Measurements from ENCODE around the gene INPPL1. TPM values are rescaled to one million over a fixed set of nuclear protein-coding genes. Genes with fewer than 3 reads are reported as not detected.
A peak's percentile ranks its signal among the peaks of the same experiment; 100 is the strongest.

INPPL1 gene
- total and polyA plus RNA-seq, 2 of the 13 experiments (the other 11 are each of a cell fraction or from before 2014, with no cell fraction given), result 29.1 to 66.9 TPM

- peak; percentile 70 for TF ChIP-seq ZNF121 (CRISPR knock-in tag; IDR thresholded peaks at IDR 0.05)
- TF ChIP-seq RBM22 (optimal IDR thresholded peaks at IDR 0.05; ENCODE audit: low read length), result no peak
- no peaks in the 10 kb centered on the region for H3K9me3 ChIP-seq (ENCODE audit: low read length)
- in situ Hi-C loops (cut with HindIII; ENCODE audit: extremely low pct_ligation_motif_present, low pct_unique_long_range_greater_than_20kb) (no loop called here), intact Hi-C loops (cut with micrococcal nuclease; ENCODE audit: unreplicated experiment) (no loop called here)
- 0% methylated on average over 2 of the region's 2 CpGs for WGBS (ENCODE audit: low lambda C conversion rate)
- no peak overlapping the region for H3K4me3 ChIP-seq (replicated peaks in 1 of 3; ENCODE audit: insufficient read depth in 1 of 3, low read depth in 2 of 3, low read length in 3 of 3)
- ChIA-PET CTCF (ENCODE audit: low intra/inter-chr PET ratio, low total read pairs) (no interaction called here), POLR2A (no interaction called here)
- ATAC-seq (no peak), FAIRE-seq (no peak), DNase-seq (ENCODE audit: low spot score) (no peak)
- H3K27me3 ChIP-seq (ENCODE audit: control insufficient read depth in 1 of 2, insufficient read depth in 2 of 2, low read length in 2 of 2), result peaks cover 0 to 4% of the 10 kb centered on the region in 2 experiments; a peak in 1 of 5 replicates
- no peak overlapping the region for H3K27ac ChIP-seq (ENCODE audit: extremely low read length, insufficient read depth, low read length)
- H3K4me2 ChIP-seq (ENCODE audit: low read depth, low read length), result no peak overlapping the region
- H4K20me1 ChIP-seq (ENCODE audit: insufficient read depth, low read length), result no peaks in the 10 kb centered on the region
- H3K79me2 ChIP-seq (ENCODE audit: insufficient read depth, low read length), result no peaks in the 10 kb centered on the region
- no peaks in the 10 kb centered on the region for H3K36me3 ChIP-seq (replicated peaks in 1 of 2; ENCODE audit: control insufficient read depth in 1 of 2, insufficient read depth in 2 of 2, low read length in 2 of 2)
- H2AFZ ChIP-seq (ENCODE audit: low read length), result no peak overlapping the region
- no peak overlapping the region for H3K9ac ChIP-seq (ENCODE audit: insufficient read depth, low read depth, low read length)
- no TSS peak for BruUV-seq (replicated peaks)
- peaks cover 8% of the 10 kb centered on the region; the same call in 1 of the 2 replicates for H3K4me1 ChIP-seq (ENCODE audit: insufficient read depth, low read length)
Measured at GRCh38 chr11:72259490-72259889, 34.9 kb downstream of the INPPL1 start.

- BruUV-seq (replicated peaks), result no TSS peak
- CTCF ChIA-PET (ENCODE audit: low intra/inter-chr PET ratio, low total read pairs), result no interaction called here
- intact Hi-C loops (cut with micrococcal nuclease; ENCODE audit: unreplicated experiment), result no loop called here
Measured at GRCh38 chr11:72260574-72260973, 36.0 kb downstream of the INPPL1 start.

More at GRCh38 chr11:72260574-72260973, 36.0 kb downstream of the INPPL1 start:
- DNase-seq (ENCODE audit: low spot score), result no peak
- POLR2A ChIA-PET, result no interaction called here
- ATAC-seq, result no peak
- H3K27me3 ChIP-seq (ENCODE audit: control insufficient read depth in 1 of 2, insufficient read depth in 2 of 2, low read length in 2 of 2), result no peaks in the 10 kb centered on the region
- in situ Hi-C loops (cut with HindIII; ENCODE audit: extremely low pct_ligation_motif_present, low pct_unique_long_range_greater_than_20kb), result no loop called here
- H3K79me2 ChIP-seq (ENCODE audit: insufficient read depth, low read length), result no peaks in the 10 kb centered on the region
- H3K4me1 ChIP-seq (ENCODE audit: insufficient read depth, low read length), result peaks cover 8% of the 10 kb centered on the region; the same call in 1 of the 2 replicates
- H3K36me3 ChIP-seq (replicated peaks in 1 of 2; ENCODE audit: control insufficient read depth in 1 of 2, insufficient read depth in 2 of 2, low read length in 2 of 2), result no peaks in the 10 kb centered on the region
- H3K4me2 ChIP-seq (ENCODE audit: low read depth, low read length), result no peak overlapping the region
- no peak overlapping the region for H3K4me3 ChIP-seq (replicated peaks in 1 of 3; ENCODE audit: insufficient read depth in 1 of 3, low read depth in 2 of 3, low read length in 3 of 3)
- no peak overlapping the region for H3K9ac ChIP-seq (ENCODE audit: insufficient read depth, low read depth, low read length)
- no peak for FAIRE-seq
- no peaks in the 10 kb centered on the region for H3K9me3 ChIP-seq (ENCODE audit: low read length)
- TF ChIP-seq ZNF335 (CRISPR knock-in tag; IDR thresholded peaks at IDR 0.05) (no peak), TEAD2 (CRISPR knock-in tag; IDR thresholded peaks at IDR 0.05) (no peak), HNRNPUL1 (IDR thresholded peaks at IDR 0.05; ENCODE audit: low read depth, low read length) (no peak), ZNF790 (CRISPR knock-in tag; IDR thresholded peaks at IDR 0.05; ENCODE audit: borderline replicate concordance) (no peak), ZIK1 (CRISPR knock-in tag; IDR thresholded peaks at IDR 0.05; ENCODE audit: borderline replicate concordance, low read depth) (no peak)
- under 1% methylated on average over 5 of the region's 5 CpGs for WGBS (ENCODE audit: low lambda C conversion rate)
- H4K20me1 ChIP-seq (ENCODE audit: insufficient read depth, low read length), result no peaks in the 10 kb centered on the region
- H3K27ac ChIP-seq (ENCODE audit: extremely low read length, insufficient read depth, low read length), result no peak overlapping the region
- H2AFZ ChIP-seq (ENCODE audit: low read length), result no peak overlapping the region
